Inflammatory macrophage treated with lipopolysaccharide for 4 hours (primary cell): ENCODE measurements around the gene PCBP2.
A peak's percentile ranks its signal among the peaks of the same experiment; 100 is the strongest.
"Not testable (repeated sequence)": the region's sequence is repeated elsewhere in the genome, so short reads cannot be mapped to it uniquely, and the experiment has no call there.

ENCODE experiments used
- DNase-seq: peaks from one replicate; pipeline ENCODE4 v3.0.0-alpha.2; 2020

PCBP2 gene

DNA sequence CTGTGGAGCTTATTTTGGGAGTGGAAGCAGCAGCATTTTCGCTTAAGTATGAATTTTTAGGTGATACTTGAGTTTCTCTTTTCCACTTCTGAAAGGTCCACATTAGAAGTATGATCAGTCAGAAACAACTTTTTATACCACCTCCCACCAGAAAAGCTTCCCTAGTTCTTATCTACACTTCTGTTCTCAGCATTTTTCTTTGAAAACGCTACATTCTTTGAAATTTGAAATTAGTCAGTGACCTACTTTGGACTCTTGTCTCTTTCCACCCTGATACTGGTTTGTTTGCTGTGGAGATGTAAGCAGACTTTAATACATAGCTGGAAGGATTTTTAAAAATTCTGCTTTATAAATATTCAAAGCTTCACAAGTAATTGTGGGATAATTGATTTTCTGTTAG, 22.2 kb downstream of the PCBP2 start:
- DNase-seq = no peak

DNA sequence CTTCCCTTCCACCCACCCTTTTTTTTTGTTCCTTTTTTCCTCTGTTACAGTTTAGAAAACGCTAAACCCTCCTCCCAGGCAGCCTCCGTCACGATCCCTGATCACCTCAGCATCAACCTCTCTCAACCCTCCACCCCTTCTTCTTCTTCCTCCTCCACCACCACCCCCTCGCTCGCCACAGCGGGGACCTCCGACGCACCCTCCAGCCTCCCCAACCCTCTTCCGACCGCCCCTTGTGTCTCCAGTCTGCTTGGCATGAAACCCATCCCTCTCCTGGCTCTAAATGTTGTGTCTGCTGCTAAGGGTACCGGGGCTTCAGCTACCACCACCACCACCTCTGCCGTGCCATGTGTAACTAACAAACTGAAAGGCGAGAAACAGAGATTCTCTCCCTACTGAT, 22.9 kb downstream of the PCBP2 start:
- peak; percentile 39 for DNase-seq

DNA sequence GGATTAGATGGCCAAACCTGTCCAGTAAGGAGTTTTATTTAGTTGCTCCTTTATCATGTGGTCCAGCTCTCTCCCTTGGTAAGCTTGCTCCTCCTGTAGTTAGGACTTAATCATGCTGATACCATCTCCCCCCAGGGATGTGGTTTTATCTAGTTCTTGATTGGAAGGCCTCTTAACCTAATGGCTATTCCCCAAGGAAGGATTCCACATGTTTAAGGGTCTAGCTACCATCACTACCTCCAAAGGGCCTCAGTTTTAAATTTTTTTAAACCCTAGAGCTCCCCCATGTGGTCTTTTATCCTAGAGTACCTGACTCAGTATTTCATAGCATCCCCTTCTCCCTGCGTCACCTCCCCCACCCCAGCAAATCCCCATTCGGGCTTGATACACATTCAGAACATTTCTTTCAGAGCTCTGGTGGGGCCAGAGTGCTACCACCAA, 24.9 kb downstream of the PCBP2 start:
- no peak for DNase-seq

DNA sequence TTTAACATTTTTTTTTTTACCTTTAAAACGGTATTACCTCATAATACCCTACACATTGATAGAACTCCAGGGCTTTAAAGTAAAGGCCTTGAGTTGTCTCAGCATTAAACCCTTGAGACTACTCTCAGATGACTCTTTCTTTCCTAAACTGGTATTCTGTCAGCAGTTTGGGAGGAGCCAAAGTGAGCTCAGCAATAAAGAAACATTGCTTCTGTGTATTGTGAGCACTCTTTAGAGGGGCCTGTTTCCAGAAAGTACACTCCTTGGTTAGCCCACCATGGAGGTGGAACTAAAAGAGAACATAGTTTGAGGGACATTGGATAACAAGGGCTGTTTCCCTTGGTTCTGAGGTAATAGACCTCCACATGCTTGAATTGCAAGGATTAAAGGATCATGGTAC, 27.0 kb downstream of the PCBP2 start:
- no peak for DNase-seq

DNA sequence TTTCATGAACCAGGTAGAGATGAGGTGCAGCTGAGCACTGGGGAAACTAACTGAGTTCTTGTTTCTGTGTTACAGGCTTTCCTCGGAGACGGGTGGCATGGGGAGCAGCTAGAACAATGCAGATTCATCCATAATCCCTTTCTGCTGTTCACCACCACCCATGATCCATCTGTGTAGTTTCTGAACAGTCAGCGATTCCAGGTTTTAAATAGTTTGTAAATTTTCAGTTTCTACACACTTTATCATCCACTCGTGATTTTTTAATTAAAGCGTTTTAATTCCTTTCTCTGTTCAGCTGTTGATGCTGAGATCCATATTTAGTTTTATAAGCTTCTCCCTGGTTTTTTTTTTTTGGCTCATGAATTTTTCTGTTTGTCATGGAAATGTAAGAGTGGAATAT, 27.4 kb downstream of the PCBP2 start:
- no peak for DNase-seq

DNA sequence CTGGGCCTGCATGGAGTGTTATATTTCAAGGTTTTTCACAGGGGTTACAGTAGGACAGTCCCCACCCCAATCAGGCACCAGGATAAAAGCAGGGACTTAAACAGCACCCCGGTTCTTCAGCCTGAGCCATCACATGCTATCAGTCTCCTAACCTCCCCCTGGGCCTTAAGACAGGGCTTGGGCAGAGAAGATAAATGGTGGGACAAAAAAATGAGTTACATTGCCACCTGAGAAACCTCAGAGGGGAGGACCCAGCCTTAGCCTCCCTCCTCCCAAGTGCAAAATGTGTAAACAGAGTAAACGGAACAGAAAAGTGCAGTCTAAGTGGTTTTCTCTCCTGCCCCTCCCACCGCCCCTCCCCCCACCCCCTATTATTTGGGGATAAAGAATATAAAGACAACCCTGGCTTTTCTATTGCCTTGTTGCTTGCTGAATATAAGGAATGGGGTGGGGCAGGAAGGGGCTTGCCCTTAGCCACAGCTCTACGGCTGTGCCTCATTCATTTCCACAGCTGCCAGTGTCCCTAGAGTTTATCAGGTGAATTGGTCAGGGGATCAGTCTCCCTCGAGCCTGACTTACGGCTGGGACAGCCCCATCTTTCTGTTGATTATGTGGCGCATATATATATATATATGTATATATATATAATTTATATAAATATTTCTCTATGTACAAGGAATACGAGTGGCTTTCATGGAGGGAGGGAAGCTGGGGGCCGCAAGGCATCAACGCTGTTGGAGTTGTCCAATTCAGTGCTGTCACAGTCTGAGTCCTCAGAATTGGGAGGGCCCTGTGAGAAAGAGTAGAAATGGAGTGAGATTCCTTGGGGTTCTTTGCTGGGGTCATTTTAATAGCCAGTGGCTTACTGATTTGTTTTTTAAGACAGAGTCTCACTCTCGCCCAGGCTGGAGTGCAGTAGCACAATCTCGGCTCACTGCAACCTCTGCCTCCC, 28.9 kb downstream of the PCBP2 start:
- no peak for DNase-seq

DNA sequence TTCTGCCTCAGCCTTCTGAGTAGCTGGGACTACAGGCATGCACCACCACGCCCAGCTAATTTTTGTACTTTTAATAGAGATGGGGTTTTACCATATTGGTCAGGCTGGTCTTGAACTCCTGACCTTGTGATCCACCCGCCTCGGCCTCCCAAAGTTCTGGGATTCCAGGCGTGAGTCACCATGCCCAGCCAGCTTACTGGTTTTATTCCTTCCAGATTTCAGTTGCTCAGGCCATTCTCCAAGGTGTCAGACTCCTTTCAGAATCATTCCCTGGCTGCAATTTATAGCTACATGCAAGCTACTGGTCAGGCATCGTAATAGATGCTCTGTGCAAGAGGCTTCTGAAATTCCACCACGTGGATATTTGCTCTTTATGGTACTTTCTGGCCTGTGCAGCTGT, 29.6 kb downstream of the PCBP2 start:
- DNase-seq = not testable (repeated sequence)

DNA sequence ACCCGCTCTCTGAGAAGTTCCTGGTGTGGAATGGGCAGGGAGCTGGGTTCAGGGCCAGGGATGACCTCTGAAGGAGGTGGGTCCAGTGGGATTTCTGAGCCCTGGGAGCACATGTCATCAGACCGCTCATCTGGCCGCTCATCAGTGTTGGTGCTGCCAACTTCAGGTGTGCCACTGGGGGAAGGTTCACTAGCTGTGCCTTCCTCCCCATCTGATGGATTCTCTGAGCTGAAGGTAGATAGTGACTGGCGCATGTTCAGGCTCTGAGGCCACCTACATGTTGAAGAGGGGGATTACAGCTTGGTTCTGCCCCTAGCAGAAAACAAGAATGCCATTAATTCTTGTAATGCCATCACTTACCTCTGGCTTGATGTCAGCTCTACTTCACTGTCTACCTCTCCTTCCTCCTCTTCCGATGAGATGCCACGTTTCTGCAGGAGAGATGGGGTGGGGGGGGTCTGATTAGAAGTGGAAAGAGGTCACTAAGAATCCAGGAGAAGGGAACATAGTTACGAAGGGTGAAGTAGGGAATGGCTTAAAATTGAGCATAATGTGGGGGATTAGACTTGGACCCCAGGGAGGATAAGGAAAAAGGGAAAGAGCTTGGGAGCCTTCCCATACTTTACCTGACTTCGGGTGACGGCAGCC, 30.2 kb downstream of the PCBP2 start:
- DNase-seq = no peak

DNA sequence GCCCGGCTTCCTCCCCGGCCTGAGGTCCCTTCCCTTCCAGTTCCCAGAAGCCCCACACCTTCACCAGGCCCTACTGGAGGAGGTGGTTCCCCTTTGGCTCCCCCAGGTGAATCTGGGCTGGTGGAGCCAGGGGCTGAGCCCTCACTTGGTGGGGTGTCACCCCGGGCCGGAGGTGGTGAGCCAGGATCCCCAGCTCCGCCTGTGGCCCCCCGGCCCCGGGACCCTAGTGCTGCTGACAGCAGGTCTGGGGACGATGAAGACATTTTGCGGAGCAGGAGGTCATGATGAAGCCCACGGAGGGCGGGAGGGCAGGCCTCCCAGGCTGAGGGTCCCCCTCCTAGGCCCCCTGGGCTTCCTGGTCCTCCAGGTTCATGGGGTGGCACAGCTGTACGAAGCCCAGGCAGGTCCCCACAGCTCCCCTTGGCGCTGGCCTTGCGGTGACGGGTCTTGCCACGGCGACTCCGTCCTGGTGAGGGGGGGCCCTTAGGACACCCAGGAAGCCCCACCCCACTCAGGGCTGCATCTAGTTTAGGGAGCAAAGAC, 30.8 kb downstream of the PCBP2 start:
- DNase-seq = no peak

DNA sequence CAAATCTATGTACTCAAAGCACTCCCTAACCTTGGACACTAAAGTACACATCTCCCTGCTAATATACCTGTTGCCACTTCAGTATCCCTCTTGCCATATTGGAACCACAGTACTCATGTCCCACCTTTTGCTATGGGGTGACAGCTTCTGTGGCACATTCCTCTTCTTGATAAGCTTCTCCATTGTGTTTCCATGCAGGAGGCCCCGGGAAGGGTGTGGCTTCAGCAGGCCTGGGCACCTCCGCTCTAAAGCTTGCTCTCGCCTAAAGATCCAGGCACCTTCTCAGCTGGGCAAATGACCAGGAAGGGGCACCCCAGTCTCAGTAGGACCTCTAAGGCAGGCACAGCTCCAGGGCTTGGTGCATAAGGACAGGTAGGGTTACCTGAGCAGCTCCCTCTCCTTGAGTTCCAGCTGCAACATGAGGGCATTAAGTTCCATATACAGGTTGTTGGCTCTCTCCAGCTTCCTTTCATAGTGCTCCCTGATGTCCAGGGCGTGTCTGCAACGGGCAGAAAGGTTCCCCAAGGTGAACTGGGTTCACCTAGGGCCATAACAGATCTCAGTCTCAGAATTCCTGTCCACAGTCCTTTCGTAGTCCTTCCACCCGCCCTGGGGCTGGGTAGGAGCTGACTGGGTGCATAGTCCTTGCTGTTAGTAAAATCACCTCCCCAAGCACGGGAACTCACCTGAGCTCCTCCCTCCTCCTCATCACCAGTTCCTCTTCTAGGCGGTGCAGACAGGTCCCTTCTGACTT, 31.5 kb downstream of the PCBP2 start:
- DNase-seq = no peak

DNA sequence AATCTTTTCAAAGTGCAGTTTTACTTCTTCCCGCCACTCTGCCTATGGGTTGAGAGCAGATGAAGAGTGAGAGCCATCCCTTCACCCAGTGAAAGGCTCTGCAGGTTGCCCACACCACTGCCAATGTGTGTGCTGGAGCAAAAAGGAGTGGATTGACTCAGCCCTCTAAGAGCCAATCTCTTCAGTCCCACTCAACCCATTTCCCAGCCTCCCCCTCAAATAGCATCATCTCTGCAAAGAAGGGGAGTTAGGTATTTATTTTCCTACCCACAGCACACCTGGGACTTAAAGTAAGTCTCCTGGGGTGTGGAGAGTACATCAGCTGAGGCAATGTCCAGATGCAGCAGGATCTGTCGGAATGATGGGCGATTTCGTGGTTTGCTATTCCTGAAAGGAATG, 32.1 kb downstream of the PCBP2 start:
- no peak for DNase-seq

DNA sequence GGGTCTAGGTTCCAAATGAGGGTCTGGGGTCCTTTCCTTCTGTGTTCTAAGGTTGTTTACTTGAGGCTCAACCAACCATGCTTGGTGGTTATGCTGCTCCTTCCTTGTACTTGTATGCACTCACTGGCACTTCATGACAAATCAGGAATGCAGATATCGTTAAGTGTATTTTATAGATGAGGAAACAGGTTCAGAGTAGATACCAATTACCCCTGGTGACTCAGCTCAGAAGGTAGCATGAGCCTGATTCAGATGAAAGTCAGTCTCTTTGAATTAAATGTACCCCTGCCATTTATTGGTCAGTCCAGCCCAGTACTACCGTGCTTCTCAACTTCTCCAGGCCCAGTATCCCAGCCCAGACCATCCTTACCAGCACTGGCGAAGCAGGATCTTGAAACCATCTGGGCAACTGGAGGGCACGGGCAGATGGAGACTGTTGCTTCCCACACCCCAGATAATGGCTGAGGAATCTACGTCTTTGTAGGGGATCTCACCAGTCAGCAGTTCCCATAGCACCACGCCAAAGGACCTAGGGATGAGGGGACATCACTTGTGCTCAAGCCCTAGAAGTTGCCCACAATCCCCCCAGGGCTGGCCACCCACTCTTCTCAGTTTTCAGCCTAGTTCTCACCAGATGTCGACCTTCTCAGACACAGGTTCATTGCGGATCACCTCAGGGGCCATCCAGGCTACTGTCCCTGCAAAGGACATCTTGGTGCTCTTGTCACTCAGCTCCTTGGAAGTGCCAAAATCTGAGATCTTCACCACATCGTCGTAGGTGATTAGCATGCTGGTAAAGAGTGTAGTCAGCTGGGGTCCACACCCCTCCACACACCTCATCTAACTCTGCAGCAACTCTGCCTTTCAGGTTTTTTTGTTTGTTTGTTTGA, 33.0 kb downstream of the PCBP2 start:
- DNase-seq = no peak

DNA sequence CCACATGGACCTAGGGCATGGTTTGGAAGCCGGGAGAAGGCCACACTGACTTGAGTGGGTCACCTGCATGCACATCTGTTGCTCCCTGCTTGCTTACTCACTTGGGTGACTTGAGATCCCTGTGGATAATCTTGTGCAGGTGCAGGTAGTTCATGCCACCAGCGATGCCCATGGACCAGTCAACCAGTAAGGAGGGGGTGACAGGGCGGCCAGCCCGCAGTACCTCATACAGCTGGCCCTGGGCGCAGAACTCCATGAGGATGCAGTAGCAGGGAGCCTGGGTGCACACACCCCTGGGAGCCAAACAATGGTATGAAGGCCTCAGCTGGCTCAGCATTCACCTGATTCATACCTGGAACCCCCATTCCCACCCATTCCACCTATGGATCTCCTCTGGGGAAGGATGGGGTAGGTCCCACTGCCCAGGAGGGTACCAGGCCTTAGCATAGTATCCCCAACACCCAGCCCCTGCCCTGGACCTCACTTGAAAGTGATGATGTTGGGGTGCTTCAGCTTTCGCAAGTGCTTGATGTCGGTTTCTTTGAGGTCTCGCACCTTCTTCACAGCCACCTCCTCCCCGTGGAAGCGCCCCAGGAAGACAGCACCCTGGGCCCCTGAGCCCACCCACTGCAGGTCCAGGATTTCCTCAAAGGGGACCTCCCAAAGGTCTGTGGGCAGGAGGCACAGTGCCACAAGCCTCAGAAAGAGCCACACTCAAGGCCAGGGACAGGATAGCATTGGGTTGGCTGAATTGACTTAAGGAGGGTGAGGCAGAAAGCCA, 34.2 kb downstream of the PCBP2 start:
- no peak for DNase-seq

DNA sequence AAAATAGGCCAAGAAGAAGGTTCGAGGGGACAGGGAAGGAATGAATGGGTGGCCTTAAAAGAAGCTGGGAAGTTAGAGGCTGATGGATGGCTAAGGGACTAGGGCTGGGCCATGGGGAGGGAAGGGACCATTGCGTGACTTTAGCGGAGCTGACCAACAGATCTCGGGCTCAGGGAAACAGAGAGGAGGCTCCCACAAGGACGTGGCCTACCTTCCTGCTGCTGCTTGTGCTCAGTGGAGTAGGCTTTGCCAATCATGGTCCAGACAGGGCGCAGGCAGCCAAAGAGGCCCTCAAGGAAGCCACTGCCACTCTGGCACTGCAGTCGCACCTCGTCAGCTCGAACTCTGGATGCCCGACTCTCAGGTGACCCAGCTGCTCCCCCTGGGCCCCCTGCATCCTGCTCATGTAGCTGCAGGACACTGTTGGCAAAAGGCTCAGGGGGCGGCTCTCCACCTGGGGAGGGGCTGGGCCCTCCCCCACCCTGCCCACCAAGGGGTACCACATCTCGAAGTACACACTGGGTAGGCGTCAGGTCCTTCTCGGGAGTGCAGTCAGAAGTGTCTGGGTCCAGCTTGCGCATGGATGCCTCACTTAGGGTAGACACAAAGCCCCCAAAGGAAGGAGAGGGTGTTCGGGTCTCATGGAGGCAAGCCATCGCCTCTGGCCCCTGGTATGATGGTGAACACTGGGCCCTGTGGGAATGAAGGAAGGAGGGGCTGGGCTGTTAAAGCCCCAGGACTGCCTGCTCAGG, 35.0 kb downstream of the PCBP2 start:
- no peak for DNase-seq

DNA sequence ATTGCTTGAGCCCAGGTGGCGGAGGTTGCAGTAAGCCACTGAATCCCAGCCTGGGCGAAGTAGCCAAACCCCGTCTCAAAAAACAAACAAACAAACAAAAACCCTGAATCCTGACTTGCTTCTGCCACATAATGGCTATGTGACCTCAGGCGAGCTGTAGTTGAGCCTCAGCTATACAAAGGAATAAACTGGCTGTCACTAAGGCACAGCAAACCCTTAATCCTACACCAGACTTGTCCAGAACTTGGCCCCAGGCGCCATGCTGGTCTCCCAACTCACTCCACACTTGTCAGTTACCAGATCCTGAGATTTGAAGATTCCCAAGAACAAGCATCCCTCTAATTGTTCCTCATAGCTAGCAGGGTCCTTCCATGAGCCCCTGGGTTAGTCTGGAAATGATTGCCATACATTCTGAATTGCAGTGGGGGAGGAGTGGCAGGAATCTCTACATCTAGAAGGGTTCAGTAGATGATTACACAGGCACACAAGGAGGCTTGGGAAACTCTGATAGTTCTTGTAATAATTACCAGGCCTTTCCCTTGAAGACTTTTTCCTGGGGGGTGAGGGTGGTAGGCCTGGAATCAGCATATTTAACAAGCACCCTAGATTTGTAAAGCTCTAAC, 37.5 kb downstream of the PCBP2 start:
- no peak for DNase-seq

DNA sequence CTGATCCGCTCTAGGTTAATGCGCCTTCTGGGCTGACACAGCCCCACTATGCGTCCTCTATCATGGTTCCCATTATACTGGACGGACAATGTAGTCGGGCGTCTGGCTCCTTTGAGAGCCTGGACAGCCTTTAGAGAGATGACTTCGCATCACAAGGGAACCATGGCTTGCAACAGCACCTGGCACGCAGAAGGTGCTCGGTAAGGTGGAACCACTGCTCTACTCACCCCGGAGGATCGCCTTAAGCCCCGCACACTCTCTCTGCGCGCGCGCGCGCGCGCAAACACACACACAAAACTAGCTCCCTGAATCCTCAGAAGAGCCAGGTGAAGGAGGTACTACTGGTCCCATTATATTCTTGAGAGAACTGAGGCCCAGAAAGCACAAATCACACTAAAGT, 40.3 kb downstream of the PCBP2 start:
- DNase-seq = no peak

DNA sequence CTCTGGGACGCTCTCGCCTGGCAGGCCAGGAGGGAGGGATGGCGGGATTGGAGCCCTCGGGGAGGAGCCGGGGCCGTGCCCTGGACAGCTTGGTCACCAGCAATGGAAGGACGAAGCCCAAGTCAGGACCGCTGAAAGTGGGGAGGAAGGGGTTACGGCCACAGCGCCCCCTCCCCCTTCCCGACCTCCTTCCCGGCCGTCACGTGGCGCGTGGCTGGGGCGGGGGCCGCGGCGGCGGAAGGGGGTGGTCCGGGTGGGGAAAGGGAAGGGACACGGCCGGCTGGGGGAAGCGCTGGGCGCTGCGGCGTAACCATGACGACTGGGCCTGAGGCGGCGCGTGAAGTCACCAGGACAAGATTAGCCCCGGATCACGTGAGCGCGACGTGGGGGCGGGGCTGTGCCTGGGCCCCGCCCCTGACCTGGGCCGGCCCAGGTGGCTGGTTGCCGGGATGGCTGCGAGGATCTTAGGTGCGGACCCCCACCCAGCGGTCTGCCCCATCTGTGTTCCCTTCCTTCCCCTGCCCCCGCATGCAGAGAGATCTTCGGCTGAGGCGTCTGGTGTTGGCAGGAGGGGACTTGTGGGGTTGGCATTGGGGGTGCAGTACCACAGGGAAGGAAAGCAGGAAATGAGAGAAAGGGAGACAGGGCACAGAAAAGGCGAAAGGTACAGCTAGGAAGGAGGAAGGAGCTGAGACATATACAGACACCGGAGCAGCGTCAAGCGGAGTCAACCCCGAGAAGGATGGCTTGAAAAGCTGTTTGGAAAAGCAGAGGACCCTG, 41.1 kb downstream of the PCBP2 start:
- peak; percentile 83 for DNase-seq

DNA sequence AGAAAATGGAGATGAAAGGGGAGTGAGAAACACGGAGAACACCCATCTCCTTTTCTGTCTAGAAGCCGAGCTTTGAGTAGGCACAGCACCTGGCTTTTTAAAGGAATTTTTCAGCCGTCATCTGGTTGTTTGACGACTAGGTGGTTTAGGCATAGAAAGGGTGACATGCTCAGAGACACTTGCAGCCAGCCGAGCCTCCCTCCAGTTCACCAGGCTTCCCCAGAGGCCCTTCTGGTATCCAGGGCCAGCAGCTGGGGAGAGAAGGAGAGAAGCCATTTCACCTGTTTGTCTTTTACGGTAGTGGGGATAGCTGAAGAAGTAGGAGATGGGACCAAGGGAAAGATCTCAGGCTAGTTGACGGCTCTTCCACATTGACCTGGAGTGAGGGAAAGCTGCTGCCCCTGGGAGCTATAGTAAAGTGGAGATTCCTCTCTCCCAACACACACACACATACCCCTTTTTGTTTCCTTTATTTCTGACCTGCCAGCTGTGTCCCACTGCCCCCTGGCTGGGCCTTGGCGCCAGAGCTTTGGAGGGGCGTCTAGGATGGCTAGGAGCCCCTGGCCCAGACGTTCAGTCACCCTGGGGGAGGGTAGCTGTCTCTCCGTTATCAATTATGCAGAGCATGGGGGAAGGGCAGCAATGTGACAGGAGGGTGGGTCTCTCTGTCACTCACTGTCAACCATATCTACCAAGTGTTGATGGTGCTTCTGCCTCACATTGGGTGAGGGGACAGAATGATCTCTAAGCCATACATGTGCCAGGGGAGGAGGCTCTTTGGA, 41.9 kb downstream of the PCBP2 start:
- no peak for DNase-seq
